Progenitor cell of endocrine pancreas (in vitro differentiated cells): ENCODE measurements around the gene MEGF10. TPM values are rescaled to one million over a fixed set of nuclear protein-coding genes. Genes with fewer than 3 reads are reported as not detected.

Experiments
- DNase-seq: peaks from one replicate; pipeline ENCODE4 v3.0.0; 2021; ENCODE audit warnings: low spot score; ENCODE audit not compliant: unreplicated experiment
- H3K27ac Mint-ChIP-seq: 2 replicates; pipeline ENCODE4 v1.8.0; 2021; ENCODE audit warnings: mild to moderate bottlenecking, moderate library complexity, mixed read lengths
- H3K27me3 Mint-ChIP-seq: 2 replicates; pipeline ENCODE4 v1.8.0; 2021; ENCODE audit warnings: mixed read lengths
- H3K36me3 Mint-ChIP-seq: 2 replicates; pipeline ENCODE4 v1.8.0; 2022; ENCODE audit warnings: mixed read lengths; ENCODE audit not compliant: insufficient read depth
- H3K4me1 Mint-ChIP-seq: 2 replicates; pipeline ENCODE4 v1.8.0; 2021; ENCODE audit warnings: low read depth, mixed read lengths
- H3K4me3 Mint-ChIP-seq: 2 replicates; pipeline ENCODE4 v1.8.0; 2021; ENCODE audit warnings: low read depth, mild to moderate bottlenecking, moderate library complexity, mixed read lengths
- H3K9me3 Mint-ChIP-seq: 2 replicates; pipeline ENCODE4 v1.8.0; 2021; ENCODE audit warnings: low read depth, mixed read lengths
- CTCF ChIP-seq: fragments of 200-600 bp; sonication (generic); IDR thresholded peaks from one replicate; pipeline ENCODE4 v1.5.0; 2021; ENCODE audit warnings: antibody characterized with exemption, mild to moderate bottlenecking; ENCODE audit not compliant: unreplicated experiment
- total RNA-seq: library from RNA; stranded (reverse); gene quantifications from 2 replicates; pipeline ENCODE4 v1.2.1, GENCODE V29; 2021

Gene MEGF10
- total RNA-seq, 1 donor from 2014 or later, result 12.5 TPM

DNA sequence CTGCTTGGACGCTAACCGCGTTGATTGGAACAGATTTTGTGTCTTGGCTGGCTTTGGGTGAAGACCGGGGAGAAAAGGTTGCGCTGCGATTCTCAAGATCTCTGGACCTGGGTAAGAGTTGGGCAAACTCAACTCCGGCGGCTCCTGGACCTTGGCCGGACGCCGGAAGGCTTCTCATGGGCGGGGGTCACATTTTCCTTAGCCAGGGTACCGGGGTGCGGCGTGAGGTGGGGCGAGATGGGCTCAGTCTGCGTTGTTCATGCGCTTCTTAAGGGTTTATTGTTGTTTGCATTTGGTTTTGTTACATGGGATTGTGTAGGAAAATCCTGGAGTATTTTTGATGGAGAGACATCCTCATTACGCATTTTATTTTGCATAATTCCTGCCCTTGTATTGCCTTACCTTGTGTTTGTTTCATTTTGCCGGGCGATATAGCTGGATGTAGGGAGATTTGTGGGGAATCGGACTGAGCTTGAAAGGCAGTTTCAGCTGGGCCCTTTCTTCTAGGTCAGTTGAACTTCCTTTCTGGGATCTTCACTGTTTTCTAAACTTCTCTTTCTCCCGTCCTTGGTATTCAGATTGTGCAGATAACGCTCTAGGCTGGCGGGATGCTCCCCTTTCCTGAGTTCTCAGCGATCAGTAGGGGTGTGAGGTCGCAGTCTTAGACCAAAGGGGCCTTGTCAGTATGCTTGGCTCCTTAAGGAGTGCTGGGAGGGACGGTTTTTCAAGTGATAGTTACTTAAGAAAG lies 524 bp downstream of the MEGF10 start:
- peak overlapping the region; percentile 30 for H3K27ac Mint-ChIP-seq
- no peak for DNase-seq
- TF ChIP-seq CTCF, result no peak
- H3K9me3 Mint-ChIP-seq, result peaks cover 5% of the 10 kb centered on the region
- peaks cover 35% of the 10 kb centered on the region for H3K27me3 Mint-ChIP-seq
- H3K36me3 Mint-ChIP-seq, result no peaks in the 10 kb centered on the region
- peak overlapping the region; percentile 83 for H3K4me3 Mint-ChIP-seq
- peaks cover 13% of the 10 kb centered on the region for H3K4me1 Mint-ChIP-seq

- no peak for DNase-seq
- no peak for TF ChIP-seq CTCF
- peak overlapping the region; percentile 83 for H3K4me3 Mint-ChIP-seq
- H3K27me3 Mint-ChIP-seq, result peaks cover 35% of the 10 kb centered on the region
- no peaks in the 10 kb centered on the region for H3K36me3 Mint-ChIP-seq
- peaks cover 13% of the 10 kb centered on the region for H3K4me1 Mint-ChIP-seq
- peaks cover 5% of the 10 kb centered on the region for H3K9me3 Mint-ChIP-seq
- no peak overlapping the region for H3K27ac Mint-ChIP-seq
These were observed 1.6 kb downstream of the MEGF10 start for GRCh38 chr5:127292030-127292735.

DNA sequence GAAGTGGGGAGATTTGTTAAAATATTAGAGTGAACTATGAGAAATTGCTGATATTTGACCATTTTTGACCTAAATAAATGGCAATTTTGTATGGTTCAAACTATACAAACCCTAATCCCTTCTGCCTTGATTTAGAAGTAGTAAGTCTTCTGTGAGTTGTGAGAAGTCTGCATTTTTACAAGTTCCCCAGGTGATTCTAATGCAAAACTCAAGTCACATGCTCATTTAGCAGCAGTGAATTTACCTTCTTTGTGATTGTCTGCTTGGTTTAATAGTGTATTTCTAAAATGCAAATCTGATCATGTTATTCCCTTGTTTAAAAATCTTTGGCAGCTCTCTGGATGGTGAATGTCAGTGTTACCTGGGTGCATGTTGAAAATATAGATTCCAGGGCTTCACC lies 2.8 kb downstream of the MEGF10 start:
- Mint-ChIP-seq H3K36me3 (no peaks in the 10 kb centered on the region), H3K27ac (no peak overlapping the region), H3K9me3 (peaks cover under 1% of the 10 kb centered on the region), H3K4me3 (no peak overlapping the region), H3K4me1 (peaks cover 13% of the 10 kb centered on the region), H3K27me3 (peaks cover 38% of the 10 kb centered on the region)
- no peak for TF ChIP-seq CTCF
- DNase-seq, result no peak

DNA sequence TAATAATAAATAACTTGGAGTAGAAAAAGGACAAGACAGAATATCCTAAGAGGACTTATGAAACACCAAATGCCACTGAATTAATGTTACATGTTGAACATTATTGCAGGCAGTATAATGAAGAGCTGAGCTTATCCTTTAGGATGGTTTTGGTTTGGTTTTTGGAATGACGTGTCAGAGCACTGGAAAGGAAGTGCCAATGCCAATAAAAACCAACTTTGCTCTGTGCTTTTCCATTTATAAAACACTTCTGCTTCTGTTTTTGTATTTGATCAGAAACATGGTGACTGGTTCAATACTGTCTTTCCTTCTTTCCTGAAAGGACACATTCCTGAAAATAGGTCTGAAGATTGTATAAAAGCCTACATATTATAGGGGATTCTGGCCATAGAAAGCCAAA lies 4.2 kb downstream of the MEGF10 start:
- no peak overlapping the region for H3K4me3 Mint-ChIP-seq
- DNase-seq, result no peak
- H3K36me3 Mint-ChIP-seq, result no peaks in the 10 kb centered on the region
- peaks cover 39% of the 10 kb centered on the region for H3K27me3 Mint-ChIP-seq
- peaks cover 17% of the 10 kb centered on the region for H3K4me1 Mint-ChIP-seq
- no peak overlapping the region for H3K27ac Mint-ChIP-seq
- TF ChIP-seq CTCF, result no peak
- no peaks in the 10 kb centered on the region for H3K9me3 Mint-ChIP-seq

DNA sequence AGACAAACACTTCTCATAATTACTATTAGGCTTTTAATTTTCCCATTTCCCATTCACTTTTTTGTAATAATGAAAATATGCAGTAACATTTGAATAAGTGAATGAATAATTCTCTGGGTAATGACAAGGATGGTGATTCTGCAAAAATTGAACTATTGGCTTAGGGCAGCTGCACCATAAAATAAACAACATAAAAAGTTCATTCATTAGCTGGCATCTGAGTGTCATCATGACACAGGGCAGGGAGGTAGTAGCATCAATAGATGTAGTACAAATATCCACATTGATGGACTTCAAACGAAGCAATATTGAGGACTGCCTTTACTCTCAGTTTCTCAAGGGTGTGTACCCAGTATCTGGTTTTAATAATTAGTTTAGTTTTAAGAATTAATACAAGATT lies 4.9 kb downstream of the MEGF10 start:
- H3K27me3 Mint-ChIP-seq, result peaks cover 39% of the 10 kb centered on the region
- no peak overlapping the region for H3K4me3 Mint-ChIP-seq
- H3K9me3 Mint-ChIP-seq, result no peaks in the 10 kb centered on the region
- TF ChIP-seq CTCF, result no peak
- H3K4me1 Mint-ChIP-seq, result peaks cover 19% of the 10 kb centered on the region
- no peak overlapping the region for H3K27ac Mint-ChIP-seq
- H3K36me3 Mint-ChIP-seq, result no peaks in the 10 kb centered on the region
- no peak for DNase-seq
